ENCODE data around the gene PRPF40B.

Gene PRPF40B

GRCh38 chr12:49661746-49662145 is 38.4 kb downstream of the PRPF40B start:
- no peak for DNase-seq

GRCh38 chr12:49662998-49663843 is 39.9 kb downstream of the PRPF40B start:
- DNase-seq = peak; percentile 52 to 73

DNA sequence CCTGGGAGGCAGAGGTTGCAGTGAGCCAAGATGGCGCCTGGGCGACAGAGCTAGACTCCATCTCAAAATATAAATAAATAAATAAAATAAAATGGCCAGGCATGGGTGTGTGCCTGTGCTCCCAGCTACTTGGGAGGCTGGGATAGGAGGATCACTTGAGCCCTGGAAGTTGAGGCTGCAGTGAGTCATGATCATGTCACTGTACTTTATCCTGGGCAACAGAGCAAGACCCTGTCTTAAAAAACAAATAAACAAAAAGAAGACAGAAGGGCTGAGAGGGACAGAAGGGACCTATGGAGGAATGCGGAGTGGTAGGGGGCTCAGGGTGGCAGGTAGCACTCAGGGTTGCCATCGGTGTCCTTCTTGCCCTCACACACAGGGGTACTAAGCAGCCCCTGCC is 40.8 kb downstream of the PRPF40B start:
- no peak for DNase-seq

DNA sequence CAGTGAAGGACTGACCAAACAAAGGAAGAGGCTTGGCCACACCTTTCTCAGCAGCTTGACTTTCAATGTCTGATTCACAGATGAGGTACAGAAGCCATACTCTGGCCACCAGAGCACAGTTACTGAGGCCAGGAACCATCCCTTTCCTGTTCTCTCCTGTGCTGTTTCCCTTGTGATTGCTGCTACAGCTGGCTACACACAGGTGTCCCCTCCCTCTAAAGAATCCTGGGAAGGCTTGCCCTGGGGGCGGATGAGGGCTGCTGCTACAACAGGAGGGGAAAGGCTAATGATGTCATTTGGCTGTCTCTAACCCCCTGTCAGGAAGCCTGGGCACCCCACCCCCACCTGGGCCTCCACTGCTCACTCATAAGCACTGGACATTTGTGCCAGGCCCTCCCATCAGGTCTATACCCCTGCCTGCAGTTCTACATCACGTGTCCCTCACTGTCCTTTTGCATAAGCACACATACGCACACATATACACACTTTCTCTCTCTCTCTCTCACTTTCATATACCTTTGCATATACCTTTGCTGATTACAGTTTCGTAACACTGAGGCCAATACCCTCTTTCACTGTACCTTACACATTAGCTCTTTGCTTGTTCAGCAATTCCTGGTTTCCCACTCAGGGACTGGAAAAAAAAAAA is 41.4 kb downstream of the PRPF40B start:
- DNase-seq = no peak

GRCh38 chr12:49665384-49665783 is 42.0 kb downstream of the PRPF40B start:
- no peak for DNase-seq

GRCh38 chr12:49666176-49666575 is 42.8 kb downstream of the PRPF40B start:
- DNase-seq = no peak

- DNase-seq = no peak
These were observed 44.1 kb downstream of the PRPF40B start for GRCh38 chr12:49667325-49668090.

DNA sequence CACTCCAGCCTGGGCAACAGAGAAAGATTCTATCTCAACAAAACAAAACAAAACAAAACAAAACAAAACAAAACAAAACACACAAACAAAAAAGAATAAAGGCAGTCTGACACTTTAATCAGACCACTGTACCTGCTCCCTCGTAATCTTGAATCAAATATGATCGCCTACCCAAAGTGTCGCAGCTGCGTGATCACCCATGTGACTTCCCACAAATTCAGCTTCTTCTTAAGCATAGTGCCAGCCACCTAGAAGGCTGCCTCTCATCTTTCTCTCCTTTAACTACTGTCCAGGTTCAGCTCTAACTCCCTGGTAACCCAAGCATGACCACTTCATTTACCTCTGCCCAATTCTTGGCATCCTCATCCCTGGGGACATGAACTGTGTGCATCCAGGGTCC is 46.4 kb downstream of the PRPF40B start:
- peak in 1 of 2 experiments; percentile 35 for DNase-seq

DNA sequence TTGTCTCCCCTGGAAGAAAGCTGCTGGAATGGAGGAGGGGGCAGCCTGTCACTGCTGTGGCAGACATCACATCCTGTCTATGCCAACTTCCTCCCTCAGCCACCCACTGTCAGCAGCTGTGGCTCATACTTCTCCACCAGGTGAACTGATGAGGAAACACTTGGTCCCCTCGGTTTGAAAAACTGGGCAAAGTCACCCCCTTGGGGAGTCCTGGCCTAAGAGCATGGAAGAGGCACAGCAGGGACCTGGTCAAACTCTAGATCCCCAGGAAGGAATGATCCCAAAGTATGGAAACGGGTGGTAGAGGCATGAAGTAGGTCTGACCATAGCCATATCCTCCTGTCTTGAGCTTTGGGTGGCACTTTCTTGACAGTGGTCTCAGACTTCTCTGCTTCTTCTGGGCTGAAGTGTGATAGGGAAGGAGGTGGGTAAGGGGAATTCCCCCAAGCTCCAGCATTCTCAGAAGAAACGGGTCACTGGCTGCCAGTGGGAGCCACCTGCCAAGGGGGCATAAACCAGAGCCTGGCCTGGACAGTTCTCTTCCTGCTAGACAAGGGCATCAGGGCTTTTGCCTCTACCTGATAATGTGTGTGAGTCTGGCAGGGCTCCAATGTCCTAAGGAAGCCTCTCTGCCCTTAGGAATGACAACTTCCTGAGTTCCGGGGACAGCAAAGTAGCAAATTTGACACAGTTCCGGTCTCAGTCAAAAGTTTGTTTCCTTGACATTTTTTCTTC is 47.8 kb downstream of the PRPF40B start:
- peak; percentile 43 to 74 for DNase-seq

GRCh38 chr12:49672301-49673217 is 49.2 kb downstream of the PRPF40B start:
- no peak for DNase-seq

DNA sequence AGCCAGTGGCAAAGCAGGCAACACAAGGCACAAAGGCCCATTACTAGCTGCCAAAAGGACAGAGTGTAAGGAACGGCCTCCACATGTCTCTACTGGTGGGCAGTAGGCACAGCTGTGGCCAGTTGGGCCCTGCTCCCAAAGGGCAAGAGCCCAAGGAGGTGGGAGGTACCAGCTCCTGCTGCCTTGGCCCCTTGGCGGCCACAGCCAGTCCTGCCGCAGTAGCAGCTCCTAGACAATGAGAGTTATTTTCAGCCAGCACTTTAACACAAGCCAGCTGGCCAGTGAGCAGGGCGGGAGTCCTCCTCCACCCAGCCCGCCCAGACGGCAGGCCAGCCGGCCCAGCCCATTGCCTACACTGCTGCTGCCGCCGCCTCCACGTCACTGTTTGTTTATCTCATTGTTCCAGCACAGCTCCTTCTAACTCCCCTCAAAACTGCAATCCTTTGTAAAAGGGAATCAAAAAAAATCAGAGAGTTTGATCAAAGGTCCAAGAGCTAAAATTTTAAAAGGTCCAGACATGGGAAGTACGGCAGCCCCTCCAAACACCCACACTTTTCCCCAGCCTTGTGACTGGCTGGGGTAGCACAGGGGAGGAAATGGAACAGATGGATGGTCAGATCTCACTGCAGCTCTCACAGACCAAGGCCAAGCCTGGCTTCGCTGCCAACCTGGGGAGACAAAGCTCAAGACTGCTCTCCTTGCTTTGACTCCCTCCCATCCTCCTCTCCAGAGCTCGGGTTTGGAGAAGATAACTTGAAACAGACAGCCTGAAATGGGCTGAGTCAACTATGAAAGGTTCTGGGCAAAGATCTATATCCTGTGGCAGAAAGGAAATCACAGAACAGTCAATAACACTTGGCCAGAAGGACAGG is 50.3 kb downstream of the PRPF40B start:
- no peak for DNase-seq

DNA sequence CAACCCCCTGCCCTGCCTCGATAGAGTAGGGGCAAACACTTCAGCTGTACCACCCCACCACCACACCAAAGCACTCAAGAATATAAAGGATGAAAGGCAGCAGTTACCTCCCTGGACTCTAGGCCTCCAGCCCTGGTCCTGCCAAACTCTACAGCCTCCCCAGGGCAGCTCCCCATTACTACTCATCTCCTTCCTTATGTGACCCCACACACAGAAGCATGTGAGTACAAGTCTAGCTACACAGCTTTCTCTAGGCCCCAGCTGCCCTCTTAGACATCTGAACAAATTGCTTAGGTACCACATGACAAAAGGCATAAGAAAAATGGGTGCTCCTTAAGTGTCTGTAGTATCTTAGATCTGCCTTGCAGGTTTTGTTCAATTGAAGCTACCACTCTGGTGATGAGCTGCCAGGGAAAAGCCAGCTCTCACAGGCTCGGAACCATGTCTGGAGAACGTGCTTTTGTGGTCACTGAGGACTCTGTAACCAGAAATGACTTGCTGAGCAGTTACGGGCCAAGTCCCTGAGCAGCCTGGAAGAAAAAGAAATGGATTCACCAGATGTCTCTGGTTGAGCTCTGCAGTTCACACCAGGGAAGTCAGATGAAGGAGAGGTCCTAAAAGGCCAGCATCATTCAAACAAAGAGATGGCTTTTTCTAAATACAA is 51.1 kb downstream of the PRPF40B start:
- DNase-seq = no peak

- DNase-seq = no peak
These were observed 51.8 kb downstream of the PRPF40B start for GRCh38 chr12:49675137-49675536.

GRCh38 chr12:49678711-49679110 is 55.4 kb downstream of the PRPF40B start:
- no peak for DNase-seq

DNA sequence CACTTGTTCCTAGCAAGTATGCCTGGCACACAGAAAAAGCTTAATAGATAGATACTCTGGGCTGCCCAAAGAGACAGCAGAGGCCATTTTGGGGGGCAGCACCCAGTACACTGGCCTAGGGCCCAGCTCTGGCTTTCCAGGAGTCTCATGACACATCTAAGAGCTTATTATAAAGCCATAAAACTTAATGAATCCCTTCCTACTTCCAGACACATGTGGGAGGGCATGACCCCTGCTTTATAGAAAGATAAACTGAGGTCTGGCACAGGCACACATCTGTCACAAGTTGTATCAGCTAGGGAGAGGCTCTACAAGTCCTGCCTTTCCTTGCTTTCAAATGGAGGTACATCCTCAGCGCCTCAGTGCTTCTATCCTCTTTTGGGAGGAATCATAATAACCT is 56.7 kb downstream of the PRPF40B start:
- no peak for DNase-seq

- DNase-seq = no peak
These were observed 60.4 kb downstream of the PRPF40B start for GRCh38 chr12:49683599-49684309.

GRCh38 chr12:49684310-49684854 is 61.0 kb downstream of the PRPF40B start:
- DNase-seq = no peak

- DNase-seq = no peak
These were observed 64.6 kb downstream of the PRPF40B start for GRCh38 chr12:49687941-49688340.

DNA sequence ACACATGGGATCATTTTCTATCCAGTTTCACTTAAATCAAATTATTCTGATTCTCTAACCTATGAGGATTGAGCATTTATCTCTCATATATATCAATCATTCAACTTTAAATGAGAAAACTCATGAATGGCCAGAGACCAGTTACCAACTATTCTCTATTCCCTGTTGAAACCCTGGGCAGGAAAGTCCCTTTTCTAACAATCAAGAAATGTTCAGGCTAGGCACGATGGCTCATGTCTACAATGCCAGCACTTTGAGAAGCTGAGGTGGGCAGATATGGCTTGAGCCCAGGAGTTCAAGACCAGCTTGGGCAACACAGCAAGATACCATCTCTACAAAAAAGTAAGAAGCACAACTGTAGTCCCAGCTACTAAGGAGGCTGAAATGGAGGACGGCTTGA is 65.9 kb downstream of the PRPF40B start:
- DNase-seq = no peak
